Panc1 (cell line): ENCODE measurements around the gene TSHZ3.

Source experiments
- POLR2AphosphoS5 ChIP-seq: IDR thresholded peaks from 2 replicates; pipeline ENCODE4 v1.6.1; 2012; ENCODE audit warnings: mild to moderate bottlenecking, low read depth, low read length, moderate library complexity
- TCF7L2 ChIP-seq: IDR thresholded peaks from 2 replicates; pipeline ENCODE4 v1.6.1; 2011; ENCODE audit warnings: mild to moderate bottlenecking, low read depth, low read length, inconsistent platforms
- TF ChIP-seq, protein P1 (sequence below): fragments of 450-650 bp; IDR thresholded peaks from 2 replicates; pipeline ENCODE4 v1.5.1; 2017; ENCODE audit warnings: mild to moderate bottlenecking

DNA sequence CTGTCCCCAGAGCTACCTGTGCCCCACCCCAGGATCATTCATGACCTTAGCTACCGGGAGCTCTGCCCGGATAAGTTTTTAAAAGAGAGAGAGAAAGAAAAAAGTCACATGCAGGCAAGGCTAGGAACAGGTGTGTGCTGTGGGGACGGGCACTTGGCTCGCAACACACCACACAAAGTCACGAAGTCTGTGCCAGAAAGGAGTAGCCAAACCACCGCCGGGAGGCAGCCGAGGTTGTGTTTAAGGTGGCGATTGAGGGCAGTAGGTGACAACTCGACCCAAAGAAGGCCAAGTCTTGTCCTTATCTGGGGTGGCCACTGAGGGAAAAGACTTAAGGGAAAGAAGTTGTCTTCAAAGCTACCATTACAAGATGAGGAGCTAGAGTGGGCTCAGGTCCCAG, 4.6 kb upstream of the TSHZ3 start:
- TF ChIP-seq, protein P1, sequence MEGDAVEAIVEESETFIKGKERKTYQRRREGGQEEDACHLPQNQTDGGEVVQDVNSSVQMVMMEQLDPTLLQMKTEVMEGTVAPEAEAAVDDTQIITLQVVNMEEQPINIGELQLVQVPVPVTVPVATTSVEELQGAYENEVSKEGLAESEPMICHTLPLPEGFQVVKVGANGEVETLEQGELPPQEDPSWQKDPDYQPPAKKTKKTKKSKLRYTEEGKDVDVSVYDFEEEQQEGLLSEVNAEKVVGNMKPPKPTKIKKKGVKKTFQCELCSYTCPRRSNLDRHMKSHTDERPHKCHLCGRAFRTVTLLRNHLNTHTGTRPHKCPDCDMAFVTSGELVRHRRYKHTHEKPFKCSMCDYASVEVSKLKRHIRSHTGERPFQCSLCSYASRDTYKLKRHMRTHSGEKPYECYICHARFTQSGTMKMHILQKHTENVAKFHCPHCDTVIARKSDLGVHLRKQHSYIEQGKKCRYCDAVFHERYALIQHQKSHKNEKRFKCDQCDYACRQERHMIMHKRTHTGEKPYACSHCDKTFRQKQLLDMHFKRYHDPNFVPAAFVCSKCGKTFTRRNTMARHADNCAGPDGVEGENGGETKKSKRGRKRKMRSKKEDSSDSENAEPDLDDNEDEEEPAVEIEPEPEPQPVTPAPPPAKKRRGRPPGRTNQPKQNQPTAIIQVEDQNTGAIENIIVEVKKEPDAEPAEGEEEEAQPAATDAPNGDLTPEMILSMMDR = no peak
- TF ChIP-seq TCF7L2 (no peak), POLR2AphosphoS5 (no peak)
